ENCODE results near the gene CLPTM1.

GRCh38 chr19:44930088-44930487, 25.1 kb upstream of the CLPTM1 start:
- TF ChIP-seq CTCF (IDR thresholded peaks at IDR 0.05 in 4 of 5, conservative IDR thresholded peaks at IDR 0.05 in 1 of 5) = no peak
- no peak for TF ChIP-seq POLR2A (IDR thresholded peaks at IDR 0.05)

Measured in gastrocnemius medialis (tissue), 4 donors.